ENCODE results near the gene OPTN. TPM values are rescaled to one million over a fixed set of nuclear protein-coding genes. Genes with fewer than 3 reads are reported as not detected.

OPTN gene
- total and polyA plus RNA-seq, 2 of the 8 experiments (the other 6 are each of a cell fraction or from before 2014, with no cell fraction given), result 4.8 to 20.1 TPM

DNA sequence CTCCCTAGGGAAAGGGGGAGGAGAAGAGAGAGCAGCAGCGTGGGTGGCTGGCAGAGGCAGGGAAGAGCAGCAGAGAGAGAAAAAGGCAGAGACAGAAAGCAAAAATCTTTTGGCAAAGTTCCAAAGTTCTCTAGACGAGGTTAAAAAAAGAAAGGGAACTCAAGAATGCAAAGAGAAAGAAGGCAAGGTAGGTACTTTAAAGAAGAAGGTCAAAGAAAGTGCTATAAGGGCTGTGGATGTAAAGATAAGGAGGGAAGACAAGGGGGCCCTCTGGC lies 20.2 kb upstream of the OPTN start:
- no peaks in the 10 kb centered on the region for H3K23me2 ChIP-seq (ENCODE audit: low read depth, low read length)
- H4K8ac ChIP-seq (ENCODE audit: extremely low read depth, insufficient read depth, low read length), result 0 out of 2 replicates have a peak overlapping the region, but pooled peaks have one; percentile 35
- H3K36me3 ChIP-seq (ENCODE audit: control insufficient read depth in 2 of 4, insufficient read depth in 4 of 4, low read length in 3 of 4), result no peaks in the 10 kb centered on the region; a peak in 1 of 8 replicates
- H4K5ac ChIP-seq (ENCODE audit: insufficient read length, low read depth, low read length), result no peak overlapping the region
- 0 out of 4 replicates have a peak, but pooled peaks cover 0 to 3% of the 10 kb centered on the region in 2 experiments for H3K9me3 ChIP-seq (ENCODE audit: insufficient read depth in 2 of 2, low read depth in 1 of 2, low read length in 1 of 2)
- 19% methylated on average over 2 of the region's 2 CpGs; no CpG with 5 or more reads in 1 of the 2 experiments for WGBS, 2 experiments (ENCODE audit: extremely low coverage in 1 of 2, insufficient coverage in 1 of 2, insufficient read length in 1 of 2, insufficient replicate concordance in 2 of 2, low coverage in 1 of 2, low lambda C conversion rate in 2 of 2, missing lambda C conversion rate in 1 of 2)
- H4K20me1 ChIP-seq (replicated peaks in 1 of 2; ENCODE audit: control insufficient read depth in 1 of 2, insufficient read depth in 2 of 2, low read length in 2 of 2), result no peaks in the 10 kb centered on the region
- peak overlapping the region; percentile 60; the same call in 1 of the 2 replicates for H3K18ac ChIP-seq (ENCODE audit: extremely low read depth, low read length)
- no peak overlapping the region for H2BK12ac ChIP-seq (ENCODE audit: low read depth, low read length)
- ChIA-PET POLR2A (ENCODE audit: partially characterized antibody) (no interaction called here), CTCF (ENCODE audit: partially characterized antibody) (no interaction called here)
- peak overlapping the region; percentile 35; the same call in 1 of the 2 replicates for H3K27ac ChIP-seq (ENCODE audit: low read depth, low read length)
- peak; percentile 44 for TF ChIP-seq ASH2L (IDR thresholded peaks at IDR 0.05; ENCODE audit: low read length)
- no peak for TF ChIP-seq SIRT6 (IDR thresholded peaks at IDR 0.05; ENCODE audit: low read length)
- TF ChIP-seq FOSL1 (IDR thresholded peaks at IDR 0.05; ENCODE audit: insufficient read depth, low read depth, low read length), result no peak
- H2BK120ac ChIP-seq (replicated peaks; ENCODE audit: low read depth, low read length), result no peak overlapping the region
- no peaks in the 10 kb centered on the region for H3K79me1 ChIP-seq (ENCODE audit: low read depth, low read length)
- H3K23ac ChIP-seq (ENCODE audit: insufficient read length), result no peak overlapping the region
- peak overlapping the region; percentile 56; the same call in 1 of the 2 replicates for H2BK5ac ChIP-seq (ENCODE audit: low read depth, low read length)
- FAIRE-seq (peak; percentile 50), DNase-seq (ENCODE audit: low read depth in 1 of 2, low spot score in 2 of 2) (no peak)
- no peak overlapping the region for H3K4ac ChIP-seq (replicated peaks; ENCODE audit: insufficient read length, low read depth, low read length)
- no peak overlapping the region for H3K14ac ChIP-seq (ENCODE audit: insufficient read length)
- H3K4me1 ChIP-seq (replicated peaks in 1 of 4; ENCODE audit: control insufficient read depth in 3 of 4, insufficient read depth in 4 of 4, low read length in 3 of 4), result peaks cover 0 to 6% (median 3%) of the 10 kb centered on the region in 4 experiments; a peak in 5 of 7 replicates
- no peak overlapping the region for H2BK15ac ChIP-seq (ENCODE audit: low read length)
- H3K56ac ChIP-seq (replicated peaks; ENCODE audit: insufficient read length, low read depth, low read length), result no peak overlapping the region
- H2AFZ ChIP-seq (ENCODE audit: low read length), result peak overlapping the region; percentile 71
- H2AK5ac ChIP-seq (ENCODE audit: low read depth, low read length), result no peak overlapping the region
- H3K9ac ChIP-seq (replicated peaks in 1 of 4; ENCODE audit: extremely low read depth in 1 of 4, low read depth in 3 of 4, low read length in 3 of 4), result peak overlapping the region in 2 of 4 experiments; percentile 26 to 33; a peak in 2 of 7 replicates
- peak overlapping the region in 1 of 4 experiments; percentile 16; a peak in 1 of 8 replicates for H3K4me3 ChIP-seq (ENCODE audit: extremely low read depth in 1 of 4, insufficient read depth in 2 of 4, low read depth in 3 of 4, low read length in 4 of 4)
- peak overlapping the region; percentile 8 to 53; a peak in 2 of 4 replicates for H3K4me2 ChIP-seq (ENCODE audit: insufficient read depth in 1 of 2, low read depth in 2 of 2, low read length in 2 of 2)
- H3K79me2 ChIP-seq (ENCODE audit: control insufficient read depth in 1 of 2, insufficient read depth in 2 of 2, low read length in 2 of 2), result no peaks in the 10 kb centered on the region
- no peaks in the 10 kb centered on the region for H3K27me3 ChIP-seq (replicated peaks in 1 of 4; ENCODE audit: control insufficient read depth in 3 of 4, extremely low read depth in 1 of 4, insufficient read depth in 3 of 4, low read length in 3 of 4)
- no peak overlapping the region for H2BK20ac ChIP-seq (ENCODE audit: low read length)
- H4K91ac ChIP-seq (replicated peaks; ENCODE audit: insufficient read length, low read length), result peak overlapping the region; percentile 73

Data from H1 (cell line).